NCI-H2081 (cell line): ENCODE measurements around the gene ASGR2.
"Not testable (repeated sequence)": the region's sequence is repeated elsewhere in the genome, so short reads cannot be mapped to it uniquely, and the experiment has no call there.

Source experiments
- DNase-seq, 2 experiments: peaks; one replicate each; lab custom pipeline; 2025; lab: John Stamatoyannopoulos, UW

The ASGR2 gene

GRCh38 chr17:7124923-7125322 lies 10.3 kb upstream of the ASGR2 start:
- no peak for DNase-seq

DNA sequence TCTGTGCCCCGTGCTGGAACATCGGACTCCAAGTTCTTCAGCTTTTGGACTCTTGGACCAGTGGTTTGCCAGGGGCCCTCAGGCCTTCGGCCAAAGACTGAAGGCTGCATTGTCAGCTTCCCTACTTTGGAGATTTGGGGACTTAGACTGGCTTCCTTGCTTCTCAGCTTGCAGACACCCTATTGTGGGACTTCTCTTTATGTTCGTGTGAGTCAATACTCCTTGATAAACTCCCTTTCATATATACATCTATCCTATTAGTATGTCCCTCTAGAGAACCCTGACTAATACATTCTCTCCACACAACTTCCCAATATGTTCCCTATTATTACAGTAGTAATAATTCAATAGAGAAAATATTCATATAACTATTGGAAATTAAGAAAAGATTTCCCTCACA lies 9.2 kb upstream of the ASGR2 start:
- DNase-seq, result no peak

- no peak for DNase-seq
Observed at GRCh38 chr17:7122381-7122780, 7.8 kb upstream of the ASGR2 start.

GRCh38 chr17:7120635-7121034 lies 6.0 kb upstream of the ASGR2 start:
- not testable (repeated sequence) for DNase-seq

GRCh38 chr17:7120123-7120522 lies 5.5 kb upstream of the ASGR2 start:
- DNase-seq, result no peak

- DNase-seq, result no peak
Observed at GRCh38 chr17:7119314-7119713, 4.7 kb upstream of the ASGR2 start.

DNA sequence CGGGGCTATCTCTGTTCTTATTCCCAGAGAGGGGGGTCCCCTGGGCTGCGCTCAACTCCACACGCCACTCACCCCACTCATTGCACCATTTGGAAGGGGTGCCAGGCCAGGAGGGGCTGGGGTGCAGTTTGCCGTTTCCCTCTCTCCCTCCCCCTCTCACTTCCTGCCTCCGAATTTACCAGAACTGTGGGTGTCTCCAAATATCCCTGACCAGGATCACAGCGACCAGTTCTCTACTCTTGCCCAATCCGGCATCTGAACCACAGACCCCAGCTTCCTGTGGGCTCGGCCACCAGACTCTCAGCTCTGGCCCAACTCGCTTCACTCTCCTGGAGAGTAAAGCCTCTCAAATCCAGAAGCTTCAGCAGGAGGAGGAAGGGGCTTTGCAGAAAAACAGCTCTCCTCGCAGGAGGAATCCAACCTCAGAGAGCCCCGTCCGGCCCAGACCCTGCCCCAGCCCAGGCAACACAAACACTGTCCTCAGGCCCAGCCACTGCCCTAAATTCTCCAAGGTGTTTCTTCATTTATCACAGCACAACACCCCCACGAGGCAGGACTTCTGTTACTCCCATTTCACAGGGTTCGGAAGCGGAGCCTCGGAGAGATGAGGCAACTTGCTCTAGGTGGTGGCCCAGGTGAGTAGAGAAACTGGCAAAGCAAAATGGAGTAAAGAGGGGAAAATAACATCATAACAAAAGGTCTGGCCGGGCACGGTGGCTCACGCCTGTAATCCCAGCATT lies 423 bp upstream of the ASGR2 start:
- no peak for DNase-seq

- DNase-seq, result no peak
Observed at GRCh38 chr17:7113273-7114071, 1.1 kb downstream of the ASGR2 start.

DNA sequence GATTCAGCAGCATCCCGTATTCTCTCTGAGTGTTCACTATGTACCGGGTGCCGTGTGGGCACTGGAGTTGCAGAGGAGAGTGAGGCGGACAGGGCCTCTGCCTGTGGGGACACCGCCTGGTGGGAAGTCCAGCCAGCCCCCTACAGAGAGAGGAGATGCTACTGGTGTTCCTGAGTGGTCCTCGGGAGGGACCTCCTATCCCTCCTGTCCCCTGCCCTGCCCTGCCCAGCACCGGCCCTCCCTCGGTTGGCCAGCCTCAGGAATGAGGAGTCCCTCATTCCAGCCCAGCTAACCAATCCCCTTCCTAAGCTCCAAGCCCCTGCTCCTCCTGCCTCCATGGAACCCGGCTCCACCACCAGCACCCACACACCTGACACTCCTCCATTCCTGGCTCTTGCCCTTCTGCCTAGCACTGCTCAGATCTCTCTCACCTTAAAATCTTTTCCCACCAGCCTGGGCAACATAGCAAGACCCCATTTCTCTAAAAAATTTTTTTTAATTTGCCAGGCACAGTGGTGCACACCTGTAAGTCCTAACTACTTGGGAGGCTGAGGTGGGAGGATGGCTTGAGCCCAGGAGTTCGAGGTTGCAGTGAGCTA lies 2.0 kb downstream of the ASGR2 start:
- DNase-seq, result no peak

DNA sequence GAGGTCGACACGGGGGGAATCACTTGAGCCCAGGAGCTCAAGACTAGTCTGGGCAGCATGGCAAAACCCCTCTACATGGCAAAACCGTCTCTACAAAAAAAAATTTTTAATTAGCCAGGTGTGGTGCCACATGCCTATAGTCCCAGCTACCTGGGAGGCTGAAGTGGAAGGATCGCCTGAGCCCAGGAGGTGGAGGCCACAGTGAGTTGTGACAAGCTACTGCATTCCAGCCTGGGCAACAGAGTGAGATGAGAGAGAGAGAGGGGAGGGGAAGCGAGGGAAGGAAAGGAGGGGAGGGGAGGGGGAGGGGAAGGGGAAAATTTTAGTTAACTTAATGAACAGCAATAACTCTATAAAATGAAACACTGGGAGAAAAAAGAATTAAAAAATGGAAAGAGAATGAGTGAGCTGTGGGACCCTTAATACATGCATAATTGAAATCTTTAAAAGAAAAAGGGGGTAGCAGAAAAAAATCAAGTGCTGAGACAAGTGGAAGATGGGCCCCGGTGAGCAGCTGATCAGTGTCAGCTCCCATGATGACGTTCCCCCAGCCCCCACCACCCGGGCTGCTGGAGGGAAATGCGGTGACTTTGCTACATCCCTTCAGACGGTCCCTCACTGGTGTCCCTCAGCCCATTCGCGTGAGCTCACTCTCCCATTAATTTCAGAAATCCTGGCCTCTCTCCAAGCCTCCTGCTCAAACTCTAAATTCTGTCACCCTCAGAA lies 2.7 kb downstream of the ASGR2 start:
- DNase-seq, result no peak

GRCh38 chr17:7110617-7111306 lies 3.9 kb downstream of the ASGR2 start:
- DNase-seq, result no peak

DNA sequence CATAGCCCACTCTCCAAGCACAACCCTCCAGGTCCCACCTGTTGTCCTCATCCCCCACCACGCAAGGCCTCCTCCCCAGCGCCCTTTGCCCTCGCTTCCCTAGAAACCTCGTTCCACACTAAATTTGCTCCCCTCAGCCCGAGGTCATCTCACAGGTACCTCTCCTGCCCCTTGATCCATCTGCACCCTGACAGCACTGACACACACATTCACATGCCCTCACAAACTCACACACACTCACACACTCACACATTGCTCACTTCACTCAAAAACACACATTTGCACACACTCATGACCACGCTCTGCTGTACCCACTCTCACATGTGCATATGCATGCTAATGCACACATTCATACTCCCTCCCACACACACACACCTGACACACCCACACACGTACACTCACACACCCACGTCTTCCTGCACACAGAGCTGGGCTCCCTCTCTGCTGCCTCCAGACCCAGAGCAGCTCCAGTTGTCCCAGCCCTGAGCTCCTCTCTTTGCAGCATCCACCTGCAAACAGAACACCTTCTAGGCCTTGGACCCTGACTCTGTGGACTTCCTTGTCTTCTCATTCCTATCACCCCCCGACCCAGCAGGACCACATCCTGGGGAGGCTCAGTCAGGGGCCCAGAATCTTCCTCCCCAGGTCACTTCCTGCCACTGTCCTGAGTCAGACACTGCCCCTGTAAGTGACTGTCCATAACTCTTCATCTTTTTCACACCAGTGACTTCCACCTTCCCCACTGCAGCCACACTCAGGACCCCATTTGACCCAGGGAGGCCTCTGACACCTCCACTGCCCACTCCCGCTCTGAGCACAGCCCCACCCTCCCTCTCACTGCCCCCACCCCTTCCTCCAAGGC lies 4.9 kb downstream of the ASGR2 start:
- DNase-seq, result no peak

- DNase-seq, result no peak
Observed at GRCh38 chr17:7108981-7109380, 5.6 kb downstream of the ASGR2 start.

DNA sequence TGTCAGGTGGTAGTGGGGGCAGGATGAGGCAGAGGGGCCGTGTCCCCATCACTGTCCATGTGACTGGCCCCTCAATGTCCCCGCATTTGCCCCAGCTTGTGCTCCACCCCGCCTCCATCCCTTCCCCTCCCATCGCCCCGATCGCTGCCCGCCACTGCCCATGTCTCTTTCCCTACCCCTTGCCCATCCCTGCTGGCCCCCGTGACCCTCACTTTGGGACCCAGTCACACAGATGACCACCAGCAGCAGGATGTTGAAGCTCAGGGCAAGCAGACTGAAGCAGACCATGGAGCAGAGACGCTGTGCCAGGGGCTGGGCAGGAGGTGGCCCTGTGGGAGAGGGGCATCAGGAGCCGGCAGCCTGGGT lies 6.1 kb downstream of the ASGR2 start:
- no peak for DNase-seq

DNA sequence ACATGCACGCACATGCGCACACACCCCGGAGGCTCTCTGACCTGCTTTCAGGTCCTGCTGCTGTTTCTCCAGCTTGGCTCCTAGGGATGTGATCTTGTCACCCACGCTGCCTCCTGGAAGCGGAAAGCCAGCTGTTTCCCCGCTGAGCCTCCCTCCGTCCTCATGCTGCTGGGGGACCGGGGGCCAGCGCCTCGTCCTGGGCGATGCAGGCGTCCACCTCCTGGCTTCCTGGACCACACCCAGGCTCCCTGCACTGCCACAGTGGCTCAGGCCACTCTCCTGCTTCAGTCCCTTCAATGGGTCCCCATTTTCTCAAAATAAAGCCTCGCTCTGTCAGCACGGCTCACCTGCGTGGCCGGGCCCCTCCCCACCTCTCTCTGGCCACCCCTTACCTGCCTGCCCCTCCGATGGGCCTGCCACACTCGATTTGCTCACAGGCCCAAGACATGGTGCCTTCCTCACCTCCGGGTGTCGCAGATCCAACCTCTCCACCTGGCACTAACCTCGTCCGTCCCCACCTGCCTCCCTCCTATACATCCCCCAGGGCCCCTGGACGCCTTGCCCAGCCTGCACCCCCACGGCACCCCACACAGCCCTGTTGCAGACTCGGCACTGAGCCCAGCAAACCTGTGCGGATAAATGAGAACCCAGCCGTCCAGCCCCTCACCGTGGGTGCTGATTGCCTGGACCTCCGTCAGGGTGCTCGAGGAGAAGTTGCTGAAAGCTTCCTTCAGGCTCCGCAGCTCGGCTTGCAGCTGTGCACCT lies 6.6 kb downstream of the ASGR2 start:
- DNase-seq, result no peak

GRCh38 chr17:7107012-7107754 lies 7.4 kb downstream of the ASGR2 start:
- no peak for DNase-seq

DNA sequence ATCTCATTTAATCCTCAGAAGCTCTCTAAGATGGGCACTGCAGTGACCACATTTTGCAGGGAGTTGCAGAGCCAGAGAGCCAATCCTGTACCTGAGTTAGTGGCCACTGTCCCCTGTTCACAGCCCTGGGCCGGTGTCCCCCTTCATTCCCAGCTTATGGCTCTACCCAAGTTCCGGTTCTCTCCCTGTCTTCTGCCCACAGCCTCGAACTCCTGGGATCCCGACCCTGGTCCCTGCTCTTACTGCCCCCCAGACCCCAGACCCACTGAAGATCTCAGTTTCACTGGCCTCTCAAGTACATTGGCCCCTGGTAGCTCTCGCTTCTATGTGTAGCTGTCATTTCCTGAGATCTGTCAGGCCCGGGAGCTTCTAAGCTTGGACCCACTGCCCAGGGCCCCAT lies 12.2 kb downstream of the ASGR2 start:
- no peak for DNase-seq

GRCh38 chr17:7101531-7101930 lies 13.1 kb downstream of the ASGR2 start:
- DNase-seq, result no peak

DNA sequence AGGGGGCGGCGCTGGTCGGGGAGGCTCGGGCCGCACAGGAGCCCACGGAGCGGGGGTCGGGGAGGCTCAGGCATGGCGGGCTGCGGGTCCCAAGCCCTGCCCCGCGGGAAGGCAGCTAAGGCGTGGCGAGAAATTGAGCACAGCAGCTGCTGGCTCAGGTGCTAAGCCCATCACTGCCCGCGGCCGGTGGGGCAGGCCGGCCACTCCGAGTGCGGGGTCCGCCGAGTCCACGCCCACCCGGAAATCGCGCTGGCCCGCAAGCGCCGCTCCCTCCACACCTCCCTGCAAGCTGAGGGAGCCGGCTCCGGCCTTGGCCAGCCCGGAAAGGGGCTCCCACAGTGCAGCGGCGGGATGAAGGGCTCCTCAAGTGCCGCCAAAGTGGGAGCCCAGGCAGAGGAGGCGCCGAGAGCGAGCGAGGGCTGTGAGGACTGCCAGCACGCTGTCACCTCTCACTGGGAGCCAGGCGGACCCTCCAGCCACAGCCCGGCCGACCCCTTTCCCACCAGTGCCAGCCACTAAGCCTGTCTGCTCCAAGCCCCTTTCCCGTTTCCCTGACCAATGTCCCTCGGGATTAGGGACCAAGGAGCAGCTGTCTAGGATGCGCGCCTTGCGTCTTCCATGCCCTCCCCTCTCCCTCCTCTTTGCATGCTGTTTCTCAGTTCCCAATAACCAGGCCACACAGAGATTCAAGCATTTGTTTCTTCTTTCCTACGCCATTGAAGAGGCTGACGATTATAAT lies 13.8 kb downstream of the ASGR2 start:
- DNase-seq, result not testable (repeated sequence)
